PC-3 (cell line): ENCODE measurements around the gene HBEGF. TPM values are rescaled to one million over a fixed set of nuclear protein-coding genes. Genes with fewer than 3 reads are reported as not detected.

ENCODE experiments used
- ATAC-seq: fragments of 200-7000 bp; cut with Tn5 transposase; 2 replicates; pipeline ENCODE4 v1.9.1; 2020; ENCODE audit warnings: mild to moderate bottlenecking, moderate library complexity
- BruUV-seq: library from RNA; stranded (reverse); fragments of 400-500 nt; replicated peaks from 2 replicates; lab custom pipeline; 2021; lab: Mats Ljungman, UMichigan
- CTCF ChIA-PET: fragments of 300-600 bp; sonication (Branson Sonifier 250); formaldehyde crosslinking; loops from one replicate; lab custom pipeline; 2022; ENCODE audit warnings: antibody characterized with exemption; lab: Charles Lee
- POLR2A ChIA-PET: fragments of 300-600 bp; sonication (Branson Sonifier 250); formaldehyde crosslinking; loops from one replicate; lab custom pipeline; 2022; ENCODE audit warnings: antibody characterized with exemption; ENCODE audit not compliant: unreplicated experiment; lab: Charles Lee
- DNase-seq: peaks from one replicate; pipeline ENCODE4 v3.0.0-alpha.2; 2015
- H2AFZ ChIP-seq: fragments of 300-600 bp; sonication (generic); 2 replicates; pipeline ENCODE4 v1.6.0; 2016; ENCODE audit warnings: antibody characterized with exemption, low read length
- H3F3A ChIP-seq: fragments of 300-600 bp; sonication (generic); one replicate; pipeline ENCODE4 v1.6.0; 2017; ENCODE audit warnings: antibody characterized with exemption, low read length, control low read depth, mild to moderate bottlenecking; ENCODE audit not compliant: unreplicated experiment
- H3K27ac ChIP-seq: fragments of 300-600 bp; sonication (generic); 2 replicates; pipeline ENCODE4 v1.5.1; 2016; ENCODE audit warnings: mild to moderate bottlenecking, low read length
- H3K27me3 ChIP-seq: fragments of 300-600 bp; sonication (generic); 2 replicates; pipeline ENCODE4 v1.6.1; 2016; ENCODE audit warnings: low read length, mixed read lengths
- H3K36me3 ChIP-seq: fragments of 300-600 bp; sonication (generic); 2 replicates; pipeline ENCODE4 v1.6.1; 2016; ENCODE audit warnings: low read depth, mixed run types, low read length, mixed read lengths
- H3K4me1 ChIP-seq: fragments of 300-600 bp; sonication (generic); 2 replicates; pipeline ENCODE4 v1.5.1; 2016; ENCODE audit warnings: low read length; ENCODE audit not compliant: insufficient read depth
- H3K4me2 ChIP-seq: fragments of 300-600 bp; sonication (generic); 2 replicates; pipeline ENCODE4 v1.6.0; 2016; ENCODE audit warnings: low read length
- H3K4me3 ChIP-seq: fragments of 300-600 bp; sonication (generic); 2 replicates; pipeline ENCODE4 v1.5.1; 2016; ENCODE audit warnings: mild to moderate bottlenecking, low read length, mixed read lengths
- H3K79me2 ChIP-seq: fragments of 300-600 bp; sonication (generic); 2 replicates; pipeline ENCODE4 v1.6.1; 2017; ENCODE audit warnings: low read length, mixed read lengths
- H3K9ac ChIP-seq: fragments of 300-600 bp; sonication (generic); 2 replicates; pipeline ENCODE4 v1.6.0; 2016; ENCODE audit warnings: mild to moderate bottlenecking, low read length
- H3K9me2 ChIP-seq: fragments of 300-600 bp; sonication (generic); replicated peaks from 2 replicates; pipeline ENCODE4 v1.6.1; 2016; ENCODE audit warnings: mixed run types, low read length, mixed read lengths
- H3K9me3 ChIP-seq: fragments of 300-600 bp; sonication (generic); 2 replicates; pipeline ENCODE4 v1.6.1; 2016; ENCODE audit warnings: low read length, mixed read lengths
- H4K20me1 ChIP-seq: fragments of 300-600 bp; sonication (generic); 2 replicates; pipeline ENCODE4 v1.6.1; 2016; ENCODE audit warnings: low read length, mixed read lengths
- CTCF ChIP-seq: fragments of 300-600 bp; sonication (generic); conservative IDR thresholded peaks from 2 replicates; pipeline ENCODE4 v1.5.1; 2017; ENCODE audit warnings: antibody characterized with exemption, low read depth, mild to moderate bottlenecking, low read length
- EZH2 ChIP-seq: fragments of 300-600 bp; sonication (generic); IDR thresholded peaks from one replicate; pipeline ENCODE4 v1.6.1; 2017; ENCODE audit warnings: antibody characterized with exemption, mild to moderate bottlenecking, low read length; ENCODE audit not compliant: unreplicated experiment
- EZH2phosphoT487 ChIP-seq: fragments of 300-600 bp; sonication (generic); IDR thresholded peaks from 2 replicates; pipeline ENCODE4 v1.6.1; 2018; ENCODE audit warnings: mild to moderate bottlenecking, antibody characterized with exemption, low read length, borderline replicate concordance
- intact Hi-C: fragments of 100-400 bp; cut with micrococcal nuclease; formaldehyde crosslinking; loops from 2 replicates; pipeline ENCODE4 v1.9.0; 2023
- total RNA-seq: library from RNA; depleted of rRNA; stranded (reverse); fragments of >200 nt; gene quantifications from 2 replicates; pipeline ENCODE4 v1.2.3, GENCODE V29; 2014

The HBEGF gene
- total RNA-seq, 1 experiment from 2014 or later, result 82.6 TPM

GRCh38 chr5:140366589-140367255, 20.3 kb upstream of the HBEGF start:
- CTCF ChIA-PET, result no interaction called here
- Histone ChIP-seq H3K9me2 (no peaks in the 10 kb centered on the region), H3K27me3 (no peaks in the 10 kb centered on the region), H3K4me3 (no peak overlapping the region), H3K9ac (no peak overlapping the region), H4K20me1 (no peaks in the 10 kb centered on the region), H3K9me3 (no peaks in the 10 kb centered on the region), H3K79me2 (no peaks in the 10 kb centered on the region), H3K27ac (no peak overlapping the region), H3F3A (no peaks in the 10 kb centered on the region), H3K4me1 (peaks cover 11% of the 10 kb centered on the region), H3K36me3 (no peaks in the 10 kb centered on the region), H2AFZ (no peak overlapping the region), H3K4me2 (no peak overlapping the region)
- TF ChIP-seq EZH2phosphoT487, result no peak
- no peak for TF ChIP-seq EZH2
- no peak for TF ChIP-seq CTCF
- BruUV-seq, result no TSS peak
- POLR2A ChIA-PET, result no interaction called here
- intact Hi-C loops, result no loop called here
- ATAC-seq (no peak), DNase-seq (no peak)

- intact Hi-C loops, result no loop called here
- Histone ChIP-seq H2AFZ (no peak overlapping the region), H3K4me2 (0 out of 2 replicates have a peak overlapping the region, but pooled peaks have one; percentile 10), H3K79me2 (no peaks in the 10 kb centered on the region), H4K20me1 (no peaks in the 10 kb centered on the region), H3K9me3 (no peaks in the 10 kb centered on the region), H3F3A (no peaks in the 10 kb centered on the region), H3K4me3 (no peak overlapping the region), H3K36me3 (no peaks in the 10 kb centered on the region), H3K9me2 (no peaks in the 10 kb centered on the region), H3K4me1 (peaks cover 11% of the 10 kb centered on the region), H3K9ac (no peak overlapping the region), H3K27ac (no peak overlapping the region), H3K27me3 (no peaks in the 10 kb centered on the region)
- no TSS peak for BruUV-seq
- ChIA-PET POLR2A (no interaction called here), CTCF (no interaction called here)
- TF ChIP-seq EZH2phosphoT487 (no peak), EZH2 (no peak), CTCF (no peak)
- DNase-seq (no peak), ATAC-seq (no peak)
Measured at GRCh38 chr5:140365941-140366340, 19.5 kb upstream of the HBEGF start.

- no peaks in the 10 kb centered on the region for H3K79me2 ChIP-seq
- ChIA-PET POLR2A (no interaction called here), CTCF (no interaction called here)
- no peak overlapping the region for H2AFZ ChIP-seq
- no peak overlapping the region for H3K4me3 ChIP-seq
- TF ChIP-seq EZH2phosphoT487 (no peak), EZH2 (no peak), CTCF (no peak)
- intact Hi-C loops, result no loop called here
- no peaks in the 10 kb centered on the region for H3K9me3 ChIP-seq
- DNase-seq, result peak; percentile 74
- H3K4me2 ChIP-seq, result 0 out of 2 replicates have a peak overlapping the region, but pooled peaks have one; percentile 10
- H4K20me1 ChIP-seq, result no peaks in the 10 kb centered on the region
- H3K27me3 ChIP-seq, result no peaks in the 10 kb centered on the region
- H3K4me1 ChIP-seq, result peaks cover 11% of the 10 kb centered on the region
- peak; percentile 59 for ATAC-seq
- H3F3A ChIP-seq, result no peaks in the 10 kb centered on the region
- no peaks in the 10 kb centered on the region for H3K9me2 ChIP-seq
- H3K9ac ChIP-seq, result no peak overlapping the region
- no TSS peak for BruUV-seq
- no peaks in the 10 kb centered on the region for H3K36me3 ChIP-seq
- H3K27ac ChIP-seq, result no peak overlapping the region
Measured at GRCh38 chr5:140365282-140365681, 18.9 kb upstream of the HBEGF start.
